Activated effector memory CD4-positive, alpha-beta T cell treated with anti-CD3 and anti-CD28 coated beads, Interleukin-2, amount 50 U/mL, for 16 hours (primary cell): Measurements from ENCODE around the gene INPP5F.
A peak's percentile ranks its signal among the peaks of the same experiment; 100 is the strongest.
"Not testable (repeated sequence)": the region's sequence is repeated elsewhere in the genome, so short reads cannot be mapped to it uniquely, and the experiment has no call there.

Source experiments
- DNase-seq: peaks from one replicate; pipeline ENCODE4 v3.0.0-alpha.2; 2020

The INPP5F gene

DNA sequence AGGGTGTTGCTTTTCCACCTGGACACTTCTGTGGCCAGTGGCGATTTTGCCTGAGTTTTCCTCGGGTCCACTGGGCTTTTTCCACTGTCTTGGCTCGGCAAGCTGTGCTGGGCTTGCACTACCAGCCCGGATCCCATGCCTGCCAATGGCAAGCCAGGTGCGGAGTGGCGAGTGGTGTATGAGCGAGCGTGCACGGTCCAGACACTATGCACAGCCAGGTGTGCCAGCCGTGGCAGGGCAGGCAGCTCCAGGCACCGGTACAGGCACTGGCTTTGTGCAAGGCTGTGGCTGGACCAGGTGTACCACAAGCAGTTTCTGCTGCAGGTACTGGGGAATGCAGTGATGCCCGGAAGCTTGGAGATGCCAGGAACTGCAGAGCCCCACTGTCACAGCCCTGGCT is 22.1 kb downstream of the INPP5F start:
- no peak for DNase-seq

DNA sequence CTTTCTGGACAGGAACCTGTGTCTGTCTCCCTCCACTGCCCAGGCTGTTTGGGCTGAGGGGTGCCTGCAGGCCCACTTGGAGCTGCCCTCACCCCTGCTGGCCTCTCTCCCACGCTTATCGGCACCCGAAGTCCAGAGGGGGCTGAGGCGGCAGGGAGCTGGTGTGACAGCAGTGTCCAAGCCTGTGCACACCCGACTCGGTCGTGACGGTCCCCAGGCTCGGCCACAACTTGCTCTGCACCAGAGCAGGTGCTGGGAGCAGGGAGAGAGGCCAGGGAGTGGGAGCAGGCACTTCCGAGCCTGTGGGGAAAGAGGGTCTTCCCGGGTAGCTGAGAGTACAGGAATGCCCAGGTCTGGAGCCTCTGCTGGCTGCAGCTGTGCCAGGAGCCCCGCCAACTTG is 23.0 kb downstream of the INPP5F start:
- DNase-seq = no peak

DNA sequence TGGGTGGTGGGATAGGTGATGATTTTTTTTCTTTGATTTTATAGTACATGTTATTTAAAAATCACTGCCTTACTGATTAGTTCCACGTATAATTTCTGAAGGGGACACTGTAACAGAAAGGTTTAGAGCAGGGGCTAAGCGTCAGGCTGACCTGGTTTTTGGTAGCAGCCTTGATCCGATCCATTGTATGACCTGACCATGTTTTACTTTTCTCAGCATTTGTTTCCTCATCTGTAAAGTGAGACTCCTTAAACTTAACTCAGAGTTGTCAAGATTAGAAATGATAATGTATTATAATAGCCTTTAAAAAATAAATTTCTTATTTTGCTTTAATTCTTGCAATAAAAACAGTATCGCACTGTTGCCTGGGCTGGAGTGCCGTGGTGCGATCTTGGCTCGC is 23.6 kb downstream of the INPP5F start:
- DNase-seq = no peak

DNA sequence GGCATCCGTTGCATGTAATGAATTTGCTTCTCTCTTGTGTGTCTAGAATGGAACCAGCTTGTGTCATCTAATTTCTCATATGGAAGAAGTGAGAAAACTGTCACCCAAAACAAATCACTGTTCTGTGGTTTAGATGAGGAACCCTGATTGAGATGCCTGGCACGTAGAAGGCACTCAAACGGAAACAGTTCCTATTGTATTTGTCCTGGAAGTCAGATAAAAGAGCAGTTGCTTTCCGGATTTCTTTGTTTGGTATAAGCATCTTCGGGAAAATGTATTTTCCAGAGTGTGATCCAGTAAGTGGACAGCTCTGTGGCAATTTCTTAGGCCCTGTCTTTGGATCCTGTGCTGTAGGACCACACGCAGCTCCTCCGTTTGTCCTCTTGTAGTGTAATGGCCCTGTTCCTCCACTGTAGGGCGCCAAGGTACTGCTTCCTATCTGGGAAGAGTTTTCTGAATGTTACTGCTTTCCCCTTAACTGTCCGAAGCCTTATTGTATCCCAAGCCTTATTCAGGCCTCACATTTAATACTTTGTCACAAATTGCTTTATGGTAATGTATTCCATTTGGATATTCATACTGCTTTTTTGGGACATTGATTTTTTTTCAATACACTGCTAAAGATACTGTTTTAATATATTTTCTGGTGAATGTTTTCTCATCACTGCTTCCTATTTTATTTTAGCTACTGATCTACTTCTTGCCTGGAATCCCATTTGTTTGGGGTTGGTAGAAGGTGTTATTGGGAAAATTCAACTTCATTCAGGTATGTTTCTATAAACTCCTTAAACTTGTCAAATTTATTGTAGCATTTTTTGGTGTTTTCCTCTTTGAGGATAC is 24.8 kb downstream of the INPP5F start:
- peak; percentile 82 for DNase-seq

DNA sequence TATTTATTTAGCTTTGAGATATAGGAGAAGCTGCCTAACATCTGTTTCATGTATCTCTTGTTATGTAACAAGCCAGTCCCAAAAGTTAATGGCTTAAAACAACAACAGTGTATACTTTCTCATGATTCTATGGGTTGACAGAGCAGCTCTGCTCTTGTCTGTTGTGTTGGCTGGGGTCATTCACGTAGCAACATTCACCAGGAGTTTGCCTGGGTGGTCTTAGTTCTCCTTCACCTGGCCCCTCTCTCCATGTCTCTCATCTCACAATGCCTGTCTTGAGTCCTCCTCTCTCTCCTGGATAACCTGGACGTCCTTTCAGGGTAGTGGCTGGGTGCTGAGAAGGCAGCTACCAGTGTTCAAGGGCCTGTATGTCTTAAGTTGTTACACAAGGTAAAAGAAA is 27.5 kb downstream of the INPP5F start:
- no peak for DNase-seq

DNA sequence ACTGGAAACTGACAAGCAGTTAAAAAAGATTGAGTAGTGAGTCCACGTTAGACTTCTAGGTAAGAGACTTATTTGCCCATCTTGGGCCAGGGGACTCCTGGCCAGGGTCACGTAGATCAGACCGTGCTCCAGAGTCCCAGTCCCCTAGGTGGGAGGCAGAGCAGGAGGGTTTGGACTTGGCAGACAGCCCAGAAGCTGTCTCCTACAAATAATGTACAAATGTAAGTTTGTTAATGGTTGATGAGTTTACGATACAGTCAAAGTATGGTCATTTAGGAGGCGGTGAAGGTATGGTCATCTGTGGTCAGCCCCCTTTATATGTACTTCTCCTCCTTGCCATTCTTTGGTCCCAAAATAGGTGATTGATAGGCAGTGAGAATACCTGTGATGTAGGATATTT is 28.2 kb downstream of the INPP5F start:
- no peak for DNase-seq

DNA sequence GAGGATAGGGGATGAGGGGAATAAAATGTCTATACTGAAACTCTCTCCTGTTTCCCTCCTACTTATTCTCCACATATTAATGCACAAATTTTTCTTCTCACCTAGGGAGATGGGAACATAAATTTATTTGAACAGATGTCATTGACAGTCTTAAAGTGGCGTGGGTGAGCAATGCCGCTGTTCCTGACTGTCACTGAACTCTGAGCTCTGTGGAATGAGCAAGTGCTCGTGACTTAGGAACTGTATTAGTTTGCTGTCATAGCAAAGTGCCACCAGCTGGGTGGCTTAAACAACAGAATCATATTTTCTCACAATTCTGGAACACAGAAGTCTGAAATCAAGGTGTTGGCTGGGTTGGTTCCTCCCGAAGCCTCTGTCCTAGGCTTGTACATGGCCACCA is 29.1 kb downstream of the INPP5F start:
- no peak for DNase-seq

DNA sequence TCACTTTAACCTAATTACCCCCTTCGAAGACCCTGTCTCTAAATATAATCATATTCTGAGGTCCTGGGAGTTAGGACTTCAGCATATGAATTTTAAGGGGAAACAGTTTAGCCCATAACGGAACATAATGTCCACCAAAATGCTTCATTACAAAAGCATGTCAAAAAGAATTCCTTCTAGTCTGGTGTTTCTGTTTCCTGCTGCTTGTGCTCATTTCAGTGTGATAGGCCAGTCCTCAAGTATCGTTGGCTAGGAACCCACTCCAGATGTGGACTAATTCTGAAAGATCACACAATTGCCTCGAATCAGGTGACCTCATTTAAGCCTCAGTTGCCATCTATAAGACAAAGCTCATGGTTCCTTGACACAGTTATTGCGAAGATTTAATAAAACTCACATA is 29.6 kb downstream of the INPP5F start:
- no peak for DNase-seq

DNA sequence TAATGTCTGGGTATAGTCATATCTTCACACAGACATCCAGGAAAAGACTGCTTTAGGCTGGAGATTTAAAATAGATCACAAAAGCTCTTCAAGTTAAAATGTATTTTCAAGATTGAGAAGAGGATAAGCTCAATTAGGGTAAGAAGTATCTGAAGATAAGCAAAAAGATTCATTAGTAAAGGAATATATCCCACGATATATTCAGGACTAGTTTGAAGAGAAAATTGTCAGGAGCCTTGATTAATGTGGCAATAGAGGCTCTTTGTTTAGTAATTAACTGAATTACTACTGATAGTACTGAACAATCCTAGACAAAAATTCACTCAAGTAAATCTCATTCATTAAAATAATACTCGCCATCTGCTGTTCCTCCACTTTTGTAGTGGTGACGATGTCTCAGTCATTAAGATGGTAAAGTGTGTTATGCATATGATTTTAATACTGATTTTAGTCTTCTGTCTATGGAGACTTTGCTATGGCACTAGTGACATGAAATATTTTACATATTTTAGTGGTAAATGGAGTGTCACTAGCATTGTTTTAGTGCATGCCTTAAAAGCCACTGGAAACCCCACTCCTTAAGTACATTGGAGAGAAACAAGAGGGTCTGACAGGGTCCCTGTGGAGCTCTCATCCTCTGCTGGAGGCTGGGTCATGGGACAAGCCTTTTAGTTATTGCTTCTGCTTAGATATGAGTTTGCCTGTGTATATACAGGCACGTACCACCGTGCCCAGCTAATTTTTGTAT is 32.8 kb downstream of the INPP5F start:
- no peak for DNase-seq

DNA sequence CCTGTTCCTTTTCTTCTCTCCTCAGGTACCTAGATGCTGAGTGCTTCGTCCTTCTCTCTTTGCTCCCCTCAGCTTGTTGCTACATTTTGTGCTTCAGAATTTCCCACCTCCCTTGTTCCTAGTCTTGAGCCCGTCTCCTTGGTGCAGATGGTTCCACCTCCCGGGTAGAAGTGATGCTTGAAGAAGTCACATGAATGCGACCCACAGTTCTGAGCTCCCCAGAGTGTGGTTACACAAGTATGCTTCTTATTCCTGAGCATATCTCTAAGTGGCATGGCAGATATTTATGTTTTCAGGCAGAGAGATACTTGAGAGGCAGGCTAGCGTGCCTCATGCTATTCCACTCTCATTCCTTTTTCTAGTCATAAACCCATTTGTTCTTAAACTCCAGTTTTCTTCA is 34.0 kb downstream of the INPP5F start:
- DNase-seq = no peak

DNA sequence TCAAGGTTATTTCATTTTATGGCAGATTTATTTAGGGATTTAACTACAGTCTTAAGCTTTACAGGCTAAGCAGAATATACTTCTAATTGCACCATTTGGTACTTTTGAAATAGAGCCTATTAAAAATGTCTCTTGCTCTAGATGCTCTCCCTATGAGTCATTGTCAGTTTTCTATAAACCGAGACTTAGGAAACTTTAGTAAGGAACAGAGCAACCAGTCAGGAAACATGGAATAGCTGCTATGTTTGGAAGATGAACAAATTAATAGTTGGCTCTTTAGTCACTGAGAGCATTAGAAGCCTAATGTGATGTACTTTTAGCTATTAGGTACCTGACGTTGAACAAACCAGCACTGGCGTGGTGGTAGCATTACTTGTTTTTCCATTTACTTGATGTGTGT is 35.3 kb downstream of the INPP5F start:
- no peak for DNase-seq

DNA sequence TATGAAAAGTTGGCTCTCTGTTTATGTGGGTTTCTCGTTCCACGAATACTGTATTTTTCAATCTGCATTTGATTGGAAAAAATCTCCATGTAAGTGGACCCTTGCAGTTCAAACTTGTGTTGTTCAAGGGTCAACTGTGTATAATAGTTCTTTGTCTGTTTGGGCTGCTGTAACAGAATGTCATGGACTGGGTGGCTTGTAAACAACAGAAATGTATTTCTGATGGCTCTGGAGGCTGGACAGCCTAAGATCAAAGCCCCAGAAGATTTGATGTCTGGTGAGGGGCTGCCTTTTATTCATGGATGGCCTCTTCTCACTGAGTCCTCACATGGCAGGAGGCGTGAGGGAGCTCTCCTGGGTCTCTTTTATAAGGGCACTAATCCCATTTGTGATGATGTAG is 36.2 kb downstream of the INPP5F start:
- no peak for DNase-seq

DNA sequence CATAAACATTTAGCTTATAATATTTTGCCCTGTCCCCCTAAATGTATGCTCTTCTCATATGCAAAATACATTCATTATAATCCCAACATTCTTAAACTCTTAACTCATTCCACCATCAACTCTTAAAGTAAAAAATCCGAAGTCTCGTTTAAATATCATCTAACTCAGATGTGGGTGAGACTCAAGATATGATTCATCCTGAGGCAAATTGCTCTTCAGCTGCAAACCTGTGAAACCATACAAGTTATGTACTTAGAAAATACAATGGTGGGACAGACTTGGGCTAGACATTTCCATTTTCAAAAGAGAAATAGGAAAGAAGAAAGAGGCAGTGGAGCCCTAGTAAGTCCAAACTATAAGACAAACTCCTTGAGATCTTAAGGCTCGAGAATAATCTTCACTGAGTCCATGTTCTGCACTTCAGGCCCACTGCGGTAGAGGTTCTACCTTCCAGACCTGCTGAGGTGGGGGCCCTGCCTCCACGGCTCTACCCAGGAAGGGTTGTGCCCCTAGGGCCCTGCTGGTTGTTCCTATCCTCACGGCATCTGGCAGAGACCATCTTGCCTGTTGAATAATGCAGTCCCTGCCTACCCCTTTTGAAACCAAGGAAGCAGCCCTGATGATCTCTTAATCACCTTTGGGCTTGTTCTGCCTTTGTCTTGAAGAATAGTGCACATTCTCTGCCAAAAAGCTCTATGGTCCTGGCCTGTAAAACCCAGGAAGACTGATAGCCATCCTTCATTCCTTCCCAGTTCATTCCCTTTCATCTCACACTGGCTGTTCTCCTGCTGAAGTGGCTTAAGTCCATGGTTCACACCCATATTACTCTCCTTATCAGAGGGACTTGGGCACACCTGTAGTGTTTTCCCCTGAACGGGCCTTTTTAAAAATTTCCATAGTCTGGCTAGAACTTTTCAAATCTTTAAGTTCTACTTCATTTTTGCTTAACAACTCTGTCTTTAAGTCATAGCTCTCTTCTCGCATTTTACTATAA is 37.3 kb downstream of the INPP5F start:
- no peak for DNase-seq

DNA sequence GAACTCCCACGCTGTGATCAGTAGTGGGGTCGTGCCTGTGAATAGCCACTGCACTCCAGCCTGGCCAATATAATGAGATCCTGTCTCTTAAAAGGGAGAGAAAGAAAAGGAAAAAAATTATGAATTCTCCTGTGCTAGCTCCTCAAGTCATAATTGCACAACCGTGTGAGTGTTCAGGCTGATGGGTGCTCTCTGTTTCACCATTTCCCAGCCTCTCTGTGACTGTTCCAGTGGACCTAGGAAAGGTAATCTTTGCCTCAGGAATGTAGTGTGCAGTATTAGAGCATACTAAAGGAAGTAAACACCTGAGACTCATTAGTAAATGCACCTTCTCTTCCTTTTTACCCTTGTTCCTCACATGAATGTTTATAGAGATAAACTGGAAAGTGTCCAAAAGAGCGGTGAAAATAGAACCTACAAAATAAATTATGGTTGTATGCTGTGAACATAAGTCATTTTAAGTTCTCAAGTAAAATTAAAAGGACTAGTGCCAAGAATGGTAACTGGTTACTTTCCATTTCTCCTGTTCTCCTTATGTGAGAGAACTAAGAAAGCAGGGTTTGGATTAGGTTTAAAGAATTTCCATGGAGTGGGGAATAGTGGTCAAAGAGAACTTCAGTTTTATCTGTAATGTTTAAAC is 42.7 kb downstream of the INPP5F start:
- no peak for DNase-seq

DNA sequence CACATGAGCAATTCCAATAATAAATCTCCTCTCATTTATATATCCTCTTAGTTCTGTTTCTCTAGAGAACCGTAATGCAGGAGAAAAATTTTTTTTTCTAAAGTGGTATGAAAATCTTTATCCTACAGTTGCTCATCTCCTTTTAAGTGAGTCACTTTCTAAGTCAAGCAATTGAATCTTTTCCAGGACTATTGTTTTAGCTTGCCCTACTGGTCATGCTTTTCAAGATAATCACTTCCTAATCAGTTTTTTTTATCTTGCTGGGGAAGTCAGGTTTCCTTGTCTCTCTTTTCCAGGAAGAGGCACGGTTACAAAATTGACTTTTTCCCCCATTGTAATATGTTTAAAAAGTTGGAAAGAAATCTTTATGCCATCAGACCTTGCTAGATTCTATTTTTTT is 44.0 kb downstream of the INPP5F start:
- no peak for DNase-seq

DNA sequence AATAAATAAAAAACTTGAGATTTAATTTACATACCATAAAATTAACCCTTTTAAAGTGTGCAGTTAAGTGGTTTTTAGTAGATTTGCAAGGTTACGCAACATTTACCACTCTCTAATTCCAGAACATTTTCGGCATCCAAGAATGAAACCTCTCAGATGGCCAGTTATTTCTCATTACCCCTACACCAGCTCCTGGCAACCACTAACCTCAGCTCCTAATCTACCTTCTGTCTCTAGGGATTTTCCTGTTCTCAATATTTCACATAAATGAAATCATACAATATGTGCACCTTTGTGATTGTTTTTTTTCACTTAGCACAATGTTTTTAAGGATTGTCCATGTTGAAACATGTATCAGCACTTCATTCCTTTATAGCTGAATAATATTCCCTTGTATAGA is 45.1 kb downstream of the INPP5F start:
- no peak for DNase-seq

DNA sequence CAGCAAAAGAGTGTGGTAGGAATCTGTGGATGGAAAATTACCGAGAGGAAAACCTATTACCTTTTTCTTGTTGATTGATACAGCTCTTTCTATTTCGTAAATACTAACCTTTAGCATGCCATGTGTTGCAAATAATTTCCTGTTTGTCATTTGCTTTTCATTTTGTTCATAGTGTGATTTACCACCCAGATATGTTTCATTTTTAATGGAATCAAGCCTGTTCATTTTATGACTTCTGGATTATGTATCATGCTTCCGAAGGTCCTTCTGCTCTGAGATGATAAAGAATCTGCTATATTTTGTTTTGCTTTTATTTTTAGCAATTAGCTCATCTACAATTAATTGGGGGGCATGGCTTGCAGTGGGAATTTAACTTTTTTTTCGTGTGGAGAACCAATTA is 46.5 kb downstream of the INPP5F start:
- DNase-seq = no peak

DNA sequence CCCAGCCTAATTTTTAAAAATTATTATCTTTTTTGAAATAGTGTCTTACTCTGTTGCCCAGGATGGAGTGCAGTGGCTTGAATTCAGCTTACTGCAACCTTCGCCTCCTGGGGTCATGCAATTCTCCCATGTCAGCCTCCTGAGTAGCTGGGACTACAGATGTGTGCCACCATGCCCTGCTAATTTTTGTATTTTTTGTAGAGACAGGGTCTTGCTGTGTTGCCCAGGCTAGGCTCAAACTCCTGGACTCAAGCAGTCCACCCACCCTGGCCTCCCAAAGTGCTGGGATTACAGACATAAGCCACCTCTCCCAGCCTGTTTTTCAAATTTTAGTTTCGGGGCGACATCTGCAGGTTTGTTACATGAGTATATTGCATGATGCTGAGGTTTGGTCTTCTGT is 47.2 kb downstream of the INPP5F start:
- not testable (repeated sequence) for DNase-seq

DNA sequence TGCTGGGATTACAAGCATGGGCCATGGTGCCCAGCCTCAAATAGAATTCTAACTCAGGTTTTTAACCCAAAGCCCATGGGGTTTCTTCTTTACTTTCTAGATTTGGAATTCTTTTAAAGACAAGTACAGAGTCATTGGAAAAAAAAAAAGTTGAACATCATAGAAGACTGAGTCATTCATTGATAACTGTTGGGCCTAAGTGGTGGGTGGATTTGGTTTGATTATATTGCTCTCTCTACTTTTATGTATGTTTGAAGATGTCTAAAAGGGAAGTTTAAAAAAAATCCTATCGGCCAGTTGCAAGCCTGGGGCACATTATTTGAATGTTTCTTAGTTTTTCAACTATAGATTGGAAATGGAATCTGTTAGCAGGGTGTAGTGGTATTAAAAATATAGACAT is 49.7 kb downstream of the INPP5F start:
- no peak for DNase-seq

DNA sequence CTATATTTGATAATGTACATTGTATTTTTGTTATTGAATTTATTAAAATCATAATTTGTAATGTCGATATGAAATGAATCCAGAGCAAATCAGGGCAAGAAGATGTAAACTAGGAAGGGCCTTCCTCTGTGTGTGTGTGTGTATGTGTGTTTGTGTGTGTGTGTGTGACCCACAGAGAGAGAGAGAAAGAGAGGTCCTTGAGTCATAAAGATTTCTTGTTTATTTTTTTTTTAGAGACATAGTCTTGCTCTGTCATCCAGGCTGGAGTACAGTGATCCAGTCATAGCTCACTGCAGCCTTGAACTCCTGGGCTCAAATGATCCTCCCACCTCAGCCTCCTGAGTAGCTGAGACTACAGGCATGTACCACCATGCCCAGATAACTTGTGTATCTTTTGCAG is 50.7 kb downstream of the INPP5F start:
- DNase-seq = no peak

DNA sequence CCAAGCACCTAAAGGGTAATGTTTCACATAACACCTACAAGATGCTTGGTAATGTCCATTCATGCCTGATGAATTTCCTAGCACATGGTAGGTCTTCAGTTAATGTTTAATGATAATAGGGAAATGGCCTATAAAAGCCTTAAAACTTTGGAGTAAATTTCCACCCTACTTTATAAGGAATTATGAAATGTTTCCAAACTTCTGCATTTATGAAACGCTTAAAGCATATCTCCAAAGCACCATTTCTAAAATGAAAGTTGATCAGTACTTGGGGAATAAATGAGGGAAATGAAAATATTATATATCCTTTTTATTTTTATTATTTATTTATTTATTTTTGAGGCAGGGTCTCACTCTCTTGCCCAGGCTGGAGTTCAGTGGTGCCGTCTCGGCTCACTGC is 51.8 kb downstream of the INPP5F start:
- no peak for DNase-seq

DNA sequence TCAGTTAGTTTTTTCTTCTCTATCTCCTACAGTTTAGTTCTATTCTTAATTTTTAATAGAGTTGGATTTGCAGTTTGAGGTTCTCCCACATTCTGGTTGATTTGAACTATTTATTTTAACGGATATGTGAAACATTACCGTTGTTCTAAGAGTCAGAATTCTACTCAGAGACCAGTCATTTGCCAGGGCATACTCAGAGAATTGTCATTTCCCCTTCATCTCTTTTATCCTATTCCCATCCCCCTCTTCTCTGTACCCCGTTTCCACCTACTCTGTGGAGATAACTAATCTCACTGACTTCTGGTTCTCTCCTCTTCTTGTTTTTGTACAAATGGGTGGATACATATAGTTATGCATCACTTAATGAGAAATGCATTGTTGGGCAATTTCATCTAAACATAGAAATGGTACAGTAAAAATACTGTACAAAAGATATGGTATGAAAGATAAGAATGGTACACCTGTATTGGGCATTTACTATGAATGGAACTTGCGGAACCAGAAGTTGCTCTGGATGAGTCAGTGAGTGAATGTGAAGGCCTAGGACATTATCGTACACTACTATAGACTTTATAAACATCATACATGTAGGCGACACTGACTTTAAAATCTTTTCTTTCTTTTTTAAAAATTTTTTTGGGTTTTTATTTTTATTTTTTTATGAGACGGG is 53.1 kb downstream of the INPP5F start:
- no peak for DNase-seq
